CD1c-positive myeloid dendritic cell (primary cell): ENCODE data around the gene CPEB3.
"Not testable (repeated sequence)": the region's sequence is repeated elsewhere in the genome, so short reads cannot be mapped to it uniquely, and the experiment has no call there.

Experiments used
- DNase-seq: peaks from one replicate; pipeline ENCODE4 v3.0.0-alpha.2; 2016; ENCODE audit errors: extremely low spot score

Gene CPEB3

GRCh38 chr10:92038949-92039348, 251.9 kb downstream of the CPEB3 start:
- DNase-seq, result no peak

GRCh38 chr10:92033070-92033469, 257.8 kb downstream of the CPEB3 start:
- not testable (repeated sequence) for DNase-seq

GRCh38 chr10:92031580-92031979, 259.3 kb downstream of the CPEB3 start:
- no peak for DNase-seq

GRCh38 chr10:92027141-92027540, 263.7 kb downstream of the CPEB3 start:
- DNase-seq, result no peak

GRCh38 chr10:92025340-92025739, 265.5 kb downstream of the CPEB3 start:
- DNase-seq, result not testable (repeated sequence)

GRCh38 chr10:92024700-92025099, 266.2 kb downstream of the CPEB3 start:
- no peak for DNase-seq

GRCh38 chr10:92014620-92015019, 276.3 kb downstream of the CPEB3 start:
- no peak for DNase-seq

- no peak for DNase-seq
Measured at GRCh38 chr10:92011560-92012214, 279.2 kb downstream of the CPEB3 start.

- no peak for DNase-seq
Measured at GRCh38 chr10:92010047-92010735, 280.7 kb downstream of the CPEB3 start.

- DNase-seq, result no peak
Measured at GRCh38 chr10:92009445-92009844, 281.4 kb downstream of the CPEB3 start.

- DNase-seq, result no peak
Measured at GRCh38 chr10:92005978-92006377, 284.9 kb downstream of the CPEB3 start.

- no peak for DNase-seq
Measured at GRCh38 chr10:92003258-92003657, 287.6 kb downstream of the CPEB3 start.

GRCh38 chr10:92001995-92002394, 288.9 kb downstream of the CPEB3 start:
- DNase-seq, result no peak

GRCh38 chr10:92001581-92001980, 289.3 kb downstream of the CPEB3 start:
- no peak for DNase-seq
